Type B pancreatic cell (in vitro differentiated cells): Measurements from ENCODE around the gene EEF1A2. TPM values are rescaled to one million over a fixed set of nuclear protein-coding genes. Genes with fewer than 3 reads are reported as not detected.

Experiments
- DNase-seq: peaks from one replicate; pipeline ENCODE4 v3.0.0; 2021; ENCODE audit warnings: mixed read lengths; ENCODE audit not compliant: unreplicated experiment; ENCODE audit errors: extremely low spot score
- H3K27ac Mint-ChIP-seq: 2 replicates; pipeline ENCODE4 v1.8.0; 2021; ENCODE audit warnings: mild to moderate bottlenecking, mixed read lengths
- H3K27me3 Mint-ChIP-seq: 2 replicates; pipeline ENCODE4 v1.8.0; 2021; ENCODE audit warnings: mixed read lengths
- H3K36me3 Mint-ChIP-seq: 2 replicates; pipeline ENCODE4 v1.8.0; 2021; ENCODE audit warnings: mixed read lengths
- H3K4me1 Mint-ChIP-seq: one replicate; pipeline ENCODE4 v1.8.0; 2021; ENCODE audit warnings: mixed read lengths; ENCODE audit not compliant: unreplicated experiment
- H3K4me3 Mint-ChIP-seq: 2 replicates; pipeline ENCODE4 v1.8.0; 2021; ENCODE audit warnings: mild to moderate bottlenecking, mixed read lengths
- H3K9me3 Mint-ChIP-seq: 2 replicates; pipeline ENCODE4 v1.8.0; 2021; ENCODE audit warnings: mixed read lengths
- long read RNA-seq: library from polyadenylated mRNA; unstranded; transcript quantifications from one replicate; pipeline ENCODE4 v2.0.0, GENCODE V29; 2020
- total RNA-seq: library from RNA; stranded (reverse); gene quantifications from 2 replicates; pipeline ENCODE4 v1.2.1, GENCODE V29; 2021; ENCODE audit warnings: low replicate concordance
- TF ChIP-seq, protein P1 (sequence below): fragments of 200-600 bp; sonication (generic); conservative IDR thresholded peaks from 2 replicates; pipeline ENCODE4 v1.5.0; 2021; ENCODE audit warnings: antibody characterized with exemption, mild to moderate bottlenecking

EEF1A2 gene
- 20.5 and 30.2 TPM in 2 replicates for total RNA-seq
- long read RNA-seq: 0 reads

DNA sequence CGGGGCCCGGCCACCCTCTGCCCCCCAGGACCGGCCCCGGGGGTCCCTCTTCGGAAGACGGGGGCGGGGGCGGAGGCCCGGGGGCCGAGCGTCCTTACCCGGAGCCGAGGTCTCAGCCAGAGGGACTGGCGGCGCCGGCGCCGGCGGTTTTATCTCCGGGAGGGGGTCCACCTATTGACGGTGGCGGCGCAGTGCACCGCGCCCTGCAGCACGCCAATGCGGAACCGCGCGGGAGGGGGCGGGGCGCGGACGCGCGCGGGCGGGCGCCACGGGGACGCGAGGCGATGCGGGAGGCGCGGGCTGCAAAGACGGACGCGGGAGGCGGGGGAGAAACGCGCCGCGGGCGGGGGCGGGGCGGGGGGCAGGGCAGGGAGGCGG is at the start of gene EEF1A2:
Gene EEF1A2 (minus strand): TSS at position 124 of the 378 bp plus-strand sequence. CDS start 1,320 bp downstream, outside the sequence.
- peak; percentile 66 for DNase-seq
- H3K4me1 Mint-ChIP-seq: no peaks in the 10 kb centered on the region
- H3K9me3 Mint-ChIP-seq: no peaks in the 10 kb centered on the region
- TF ChIP-seq, protein P1, sequence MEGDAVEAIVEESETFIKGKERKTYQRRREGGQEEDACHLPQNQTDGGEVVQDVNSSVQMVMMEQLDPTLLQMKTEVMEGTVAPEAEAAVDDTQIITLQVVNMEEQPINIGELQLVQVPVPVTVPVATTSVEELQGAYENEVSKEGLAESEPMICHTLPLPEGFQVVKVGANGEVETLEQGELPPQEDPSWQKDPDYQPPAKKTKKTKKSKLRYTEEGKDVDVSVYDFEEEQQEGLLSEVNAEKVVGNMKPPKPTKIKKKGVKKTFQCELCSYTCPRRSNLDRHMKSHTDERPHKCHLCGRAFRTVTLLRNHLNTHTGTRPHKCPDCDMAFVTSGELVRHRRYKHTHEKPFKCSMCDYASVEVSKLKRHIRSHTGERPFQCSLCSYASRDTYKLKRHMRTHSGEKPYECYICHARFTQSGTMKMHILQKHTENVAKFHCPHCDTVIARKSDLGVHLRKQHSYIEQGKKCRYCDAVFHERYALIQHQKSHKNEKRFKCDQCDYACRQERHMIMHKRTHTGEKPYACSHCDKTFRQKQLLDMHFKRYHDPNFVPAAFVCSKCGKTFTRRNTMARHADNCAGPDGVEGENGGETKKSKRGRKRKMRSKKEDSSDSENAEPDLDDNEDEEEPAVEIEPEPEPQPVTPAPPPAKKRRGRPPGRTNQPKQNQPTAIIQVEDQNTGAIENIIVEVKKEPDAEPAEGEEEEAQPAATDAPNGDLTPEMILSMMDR: no peak
- peak within 1 kb of the TSS; percentile 62 for H3K4me3 Mint-ChIP-seq
- H3K36me3 Mint-ChIP-seq: no peaks in the 10 kb centered on the region
- H3K27me3 Mint-ChIP-seq: peaks cover 25% of the 10 kb centered on the region
- H3K27ac Mint-ChIP-seq: no peak within 1 kb of the TSS

DNA sequence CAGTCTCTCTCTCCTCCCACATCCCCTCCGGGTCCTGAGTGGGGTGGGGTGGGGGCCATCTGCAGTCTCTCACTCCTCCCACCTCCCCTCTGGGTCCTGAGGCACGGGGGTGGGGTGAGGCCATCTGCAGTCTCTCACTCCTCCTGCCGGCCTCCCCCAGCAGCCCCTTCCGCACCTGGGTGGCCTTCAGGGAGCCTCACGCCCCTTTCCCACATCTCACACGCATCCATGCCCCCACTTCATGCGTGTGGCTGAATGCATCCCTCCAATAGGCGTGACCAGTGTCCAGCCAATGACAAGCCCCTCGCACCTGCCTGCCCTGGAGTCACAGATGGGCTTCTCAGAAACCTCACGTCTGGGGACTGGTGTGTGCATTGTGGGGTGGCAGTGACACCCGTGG is 49.7 kb upstream of the EEF1A2 start:
- H3K36me3 Mint-ChIP-seq: no peaks in the 10 kb centered on the region
- H3K4me1 Mint-ChIP-seq: peaks cover 4% of the 10 kb centered on the region
- H3K9me3 Mint-ChIP-seq: no peaks in the 10 kb centered on the region

DNA sequence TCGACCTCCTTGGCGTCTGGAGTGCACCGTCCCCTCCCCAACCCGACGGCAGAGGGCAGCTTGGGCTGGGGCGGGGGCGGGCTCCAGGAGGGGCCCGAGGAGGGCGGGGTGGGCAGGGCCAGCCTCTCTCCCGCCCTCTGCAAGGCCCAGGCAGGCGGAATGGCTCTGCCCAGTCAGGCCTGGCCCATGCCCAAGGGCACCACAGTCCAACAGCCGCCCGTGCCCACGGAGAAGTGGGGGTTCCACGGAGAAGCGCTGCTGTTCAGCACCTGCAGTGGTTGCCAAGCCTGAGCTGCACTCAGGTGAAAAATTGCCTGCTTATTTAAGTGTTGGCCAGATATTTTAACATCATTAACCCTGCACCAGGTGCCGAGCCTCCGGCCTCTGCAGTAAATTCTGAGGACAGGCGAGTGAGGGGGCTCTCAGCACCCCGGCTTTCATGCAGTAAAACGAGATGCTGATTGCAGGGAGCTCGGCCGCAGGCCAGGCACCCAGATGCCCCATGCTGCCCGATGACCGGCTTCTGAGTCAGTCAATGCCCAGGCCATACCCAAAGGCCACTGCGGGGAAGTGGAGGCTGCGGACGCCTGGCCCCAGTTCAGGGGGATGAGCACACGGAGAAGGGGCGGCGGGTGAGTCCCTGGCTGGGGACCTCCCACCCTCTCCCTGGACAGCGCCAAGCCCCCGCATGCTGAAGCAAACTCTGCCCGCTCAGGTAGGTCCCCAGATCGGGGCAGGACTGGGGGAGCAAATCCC is 49.0 kb upstream of the EEF1A2 start, which contains the start of gene SRMS:
Gene SRMS (minus strand): TSS at position 25 of the 756 bp plus-strand sequence. CDS start 286 bp downstream, outside the sequence.
- Mint-ChIP-seq H3K9me3 (no peaks in the 10 kb centered on the region), H3K36me3 (no peaks in the 10 kb centered on the region), H3K27me3 (peaks cover 3% of the 10 kb centered on the region), H3K4me1 (peaks cover 4% of the 10 kb centered on the region), H3K4me3 (no peak within 1 kb of the TSS), H3K27ac (no peak within 1 kb of the TSS)
- TF ChIP-seq, protein P1: no peak
- no peak for DNase-seq

More for the DNA sequence above, 49.7 kb upstream of the EEF1A2 start:
- Mint-ChIP-seq H3K27ac (no peak overlapping the region), H3K27me3 (peaks cover 3% of the 10 kb centered on the region), H3K4me3 (no peak overlapping the region)
- DNase-seq: no peak
- TF ChIP-seq, protein P1: no peak

DNA sequence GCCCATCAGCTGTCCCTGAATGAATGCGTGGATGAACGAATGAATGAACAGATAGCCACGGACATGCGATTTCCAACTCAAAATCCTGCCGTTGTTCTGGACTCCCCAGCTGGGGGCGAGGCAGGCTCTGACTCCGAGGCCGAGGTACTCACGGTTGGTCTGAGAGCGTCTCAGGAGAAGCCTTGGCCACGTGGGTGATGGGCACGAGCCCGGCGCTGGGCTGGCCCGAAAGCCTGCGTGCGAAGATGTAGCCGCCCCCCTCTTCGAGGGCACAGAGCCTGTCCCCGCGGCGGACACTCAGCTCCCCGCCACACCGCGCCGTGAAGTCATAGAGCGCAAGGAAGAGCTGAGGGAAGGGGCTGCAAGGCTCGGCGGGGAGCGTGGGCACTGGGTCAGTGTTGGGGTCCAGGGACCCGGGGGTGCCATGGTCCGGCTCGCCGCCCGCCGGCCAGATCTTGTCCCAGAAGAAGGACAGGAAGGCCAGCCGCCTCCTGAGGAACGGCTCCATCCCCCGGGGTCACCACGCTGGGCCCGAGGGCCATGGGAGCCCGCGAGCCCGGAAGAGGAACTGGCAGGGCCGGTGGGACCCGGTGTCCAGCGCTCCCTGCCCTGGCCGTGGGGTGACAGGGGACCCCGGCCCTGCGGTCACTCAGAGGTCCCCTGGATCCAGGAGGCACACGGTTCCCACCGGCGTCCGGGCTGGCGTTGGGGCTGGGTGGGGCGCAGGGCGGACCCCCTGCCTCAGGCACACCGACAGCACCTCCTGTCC is 48.3 kb upstream of the EEF1A2 start:
- H3K4me1 Mint-ChIP-seq: peaks cover 4% of the 10 kb centered on the region
- H3K36me3 Mint-ChIP-seq: no peaks in the 10 kb centered on the region
- no peak overlapping the region for H3K27ac Mint-ChIP-seq
- H3K4me3 Mint-ChIP-seq: no peak overlapping the region
- TF ChIP-seq, protein P1: no peak
- no peak for DNase-seq
- H3K9me3 Mint-ChIP-seq: no peaks in the 10 kb centered on the region
- peaks cover 3% of the 10 kb centered on the region for H3K27me3 Mint-ChIP-seq

DNA sequence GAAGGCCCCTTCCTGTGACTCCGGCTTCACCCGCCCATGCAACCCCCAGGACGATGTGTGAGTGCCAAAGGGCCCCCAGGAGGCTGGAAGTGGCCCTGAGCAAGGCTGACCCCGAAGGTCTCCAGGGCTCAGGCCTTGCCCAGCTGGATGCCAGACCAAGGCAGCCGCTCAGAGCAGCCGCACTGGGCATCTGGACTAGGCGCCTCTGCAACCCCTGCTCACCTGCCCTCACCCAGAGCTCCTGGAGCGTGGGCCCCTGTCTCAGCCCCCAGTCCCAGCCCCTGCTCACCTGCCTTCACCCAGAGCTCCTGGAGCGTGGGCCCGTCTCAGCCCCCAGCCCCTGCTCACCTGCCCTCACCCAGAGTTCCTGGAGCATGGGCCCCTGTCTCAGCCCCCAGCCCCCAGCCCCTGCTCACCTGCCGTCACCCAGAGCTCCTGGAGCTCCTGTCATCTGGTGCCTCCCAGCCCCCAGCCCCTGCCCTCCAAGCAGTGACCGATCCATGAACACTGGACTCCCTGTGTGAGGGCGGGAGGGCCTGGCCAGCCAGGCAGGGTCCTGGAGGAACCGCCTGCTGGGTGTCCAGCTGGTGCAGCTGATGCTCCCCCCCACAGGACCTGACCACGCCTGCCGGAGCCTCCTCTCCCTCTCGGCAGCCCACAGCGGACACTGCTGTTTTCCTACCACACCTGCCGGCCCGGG is 47.5 kb upstream of the EEF1A2 start:
- Mint-ChIP-seq H3K4me3 (no peak overlapping the region), H3K9me3 (no peaks in the 10 kb centered on the region), H3K27me3 (peaks cover 3% of the 10 kb centered on the region), H3K27ac (no peak overlapping the region), H3K4me1 (peaks cover 4% of the 10 kb centered on the region), H3K36me3 (no peaks in the 10 kb centered on the region)
- no peak for DNase-seq
- TF ChIP-seq, protein P1: no peak
